Omental fat pad (tissue), 4 donors: ENCODE results near the gene SOCS2. TPM values are rescaled to one million over a fixed set of nuclear protein-coding genes. Genes with fewer than 3 reads are reported as not detected.

Experiments
- ATAC-seq: fragments of 150-250 bp; one replicate; pipeline ENCODE4 v1.9.1; 2016; ENCODE audit warnings: mild to moderate bottlenecking, moderate library complexity; ENCODE audit not compliant: low FRiP score
- DNase-seq: peaks from one replicate; pipeline ENCODE4 v3.0.0-alpha.2; 2019; ENCODE audit warnings: low spot score
- CTCF ChIP-seq, 3 donors: fragments of 450-650 bp; IDR thresholded peaks; one replicate each; pipeline ENCODE4 v1.5.1; 2016 to 2017; ENCODE audit warnings: antibody characterized with exemption in 3 of 3, mild to moderate bottlenecking in 3 of 3, moderate library complexity in 2 of 3
- total RNA-seq, 4 donors: library from RNA; depleted of rRNA; stranded (reverse); fragments of >200 nt; gene quantifications; one replicate each; pipeline ENCODE4 v1.1.0, GENCODE V29; 2016

The SOCS2 gene
- total RNA-seq, 4 donors from 2014 or later: 76.7 to 157 (median 98.3) TPM

GRCh38 chr12:93536766-93537488 lies 35.5 kb upstream of the SOCS2 start:
- TF ChIP-seq CTCF (IDR thresholded peaks at IDR 0.05): no peak

GRCh38 chr12:93537769-93538168 lies 34.7 kb upstream of the SOCS2 start:
- TF ChIP-seq CTCF (IDR thresholded peaks at IDR 0.05): no peak
- ATAC-seq: no peak

More at GRCh38 chr12:93536766-93537488, 35.5 kb upstream of the SOCS2 start:
- DNase-seq (no peak), ATAC-seq (no peak)

GRCh38 chr12:93539821-93540220 lies 32.7 kb upstream of the SOCS2 start:
- ATAC-seq (no peak), DNase-seq (no peak)
- no peak for TF ChIP-seq CTCF (IDR thresholded peaks at IDR 0.05)

More at GRCh38 chr12:93537769-93538168, 34.7 kb upstream of the SOCS2 start:
- DNase-seq: no peak

GRCh38 chr12:93540466-93540865 lies 32.0 kb upstream of the SOCS2 start:
- no peak for TF ChIP-seq CTCF (IDR thresholded peaks at IDR 0.05)
- DNase-seq (no peak), ATAC-seq (no peak)

GRCh38 chr12:93541578-93542225 lies 30.8 kb upstream of the SOCS2 start:
- TF ChIP-seq CTCF (IDR thresholded peaks at IDR 0.05): no peak
- DNase-seq: no peak
- no peak for ATAC-seq

GRCh38 chr12:93547778-93548177 lies 24.7 kb upstream of the SOCS2 start:
- no peak for TF ChIP-seq CTCF (IDR thresholded peaks at IDR 0.05)
- no peak for DNase-seq
- ATAC-seq: no peak

GRCh38 chr12:93549174-93549573 lies 23.3 kb upstream of the SOCS2 start:
- no peak for DNase-seq
- TF ChIP-seq CTCF (IDR thresholded peaks at IDR 0.05): no peak
- ATAC-seq: no peak
